Pulmonary artery endothelial cell (primary cell): ENCODE results near the gene SFTPA2. TPM values are rescaled to one million over a fixed set of nuclear protein-coding genes. Genes with fewer than 3 reads are reported as not detected.
"Not testable (repeated sequence)": the region's sequence is repeated elsewhere in the genome, so short reads cannot be mapped to it uniquely, and the experiment has no call there.

Experiments used
- DNase-seq: peaks from one replicate; pipeline ENCODE4 v3.0.0-alpha.2; 2011; ENCODE audit warnings: low read depth, low spot score
- total RNA-seq: library from RNA; depleted of rRNA; stranded (reverse); fragments of >200 nt; gene quantifications from 2 replicates; pipeline ENCODE4 v1.2.3, GENCODE V29; 2014

Gene SFTPA2
- total RNA-seq, 1 donor from 2014 or later: not detected

DNA sequence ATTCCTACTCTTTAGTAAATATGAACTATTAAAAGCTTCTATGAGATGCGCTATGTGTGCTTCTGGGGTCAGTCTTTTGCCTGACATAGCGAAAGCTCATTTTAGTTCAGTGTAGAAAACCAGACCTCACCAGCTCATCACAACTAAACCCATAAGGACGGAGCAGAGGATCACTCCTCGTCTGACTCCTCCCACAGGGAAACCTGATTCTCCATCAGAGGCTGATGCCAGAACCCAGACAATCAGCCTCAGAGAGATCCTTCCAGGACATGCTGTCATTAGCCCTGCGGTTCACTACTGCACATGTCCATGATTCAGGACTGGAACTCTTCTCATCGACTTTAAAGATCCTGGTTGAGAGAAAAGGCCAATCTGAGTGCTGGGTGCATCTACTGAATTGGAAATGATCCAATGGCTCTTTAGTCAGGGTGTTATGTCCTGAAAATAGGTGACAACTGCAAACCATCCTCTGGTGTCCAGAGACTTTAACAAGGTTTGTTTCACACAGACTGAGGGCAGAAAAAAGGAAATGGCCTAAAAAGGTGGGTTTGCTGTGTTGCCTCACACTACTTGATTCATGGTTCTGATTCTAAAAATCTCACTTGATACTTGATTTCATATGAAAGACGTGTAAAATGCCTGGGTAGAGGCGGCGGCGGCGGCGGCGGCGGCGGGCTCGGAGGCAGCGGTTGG, 48.2 kb downstream of the SFTPA2 start, which contains the start of gene EIF5AL1:
Gene EIF5AL1 (plus strand): TSS at position 643 of the 693 bp plus-strand sequence. CDS start 117 bp downstream, outside the sequence.
- DNase-seq: not testable (repeated sequence)

- DNase-seq: not testable (repeated sequence)
These were observed 50.2 kb downstream of the SFTPA2 start for GRCh38 chr10:79509934-79510508.

DNA sequence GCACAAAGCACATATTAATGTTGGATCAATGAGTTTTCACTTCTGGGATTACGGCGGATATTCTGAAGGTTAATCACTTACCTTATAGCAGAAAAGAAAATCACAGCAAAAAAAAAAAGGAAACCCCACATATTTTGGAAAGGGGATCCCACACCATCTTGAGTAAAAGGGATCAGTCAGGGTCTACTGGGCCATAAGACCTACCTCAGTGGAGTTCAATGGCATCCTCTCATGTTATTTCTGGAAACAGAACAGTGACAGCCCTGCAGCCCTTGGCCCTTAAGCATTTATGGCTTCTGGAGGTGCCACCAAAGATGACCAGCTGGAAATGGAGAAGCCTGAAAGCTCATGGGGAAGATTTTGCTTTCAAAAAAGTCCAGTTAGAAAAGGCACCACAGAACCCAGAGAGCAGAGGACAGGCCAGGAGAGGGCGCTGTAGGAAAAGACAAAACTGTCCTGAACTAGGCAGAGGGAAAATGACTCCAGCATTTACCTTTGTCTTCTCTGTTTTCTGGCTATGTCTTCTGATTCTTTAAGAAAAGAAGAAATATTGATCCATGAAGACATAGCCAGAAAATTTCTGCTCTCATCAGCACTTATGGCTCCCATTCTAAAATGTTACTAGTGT, 50.8 kb downstream of the SFTPA2 start:
- not testable (repeated sequence) for DNase-seq

DNA sequence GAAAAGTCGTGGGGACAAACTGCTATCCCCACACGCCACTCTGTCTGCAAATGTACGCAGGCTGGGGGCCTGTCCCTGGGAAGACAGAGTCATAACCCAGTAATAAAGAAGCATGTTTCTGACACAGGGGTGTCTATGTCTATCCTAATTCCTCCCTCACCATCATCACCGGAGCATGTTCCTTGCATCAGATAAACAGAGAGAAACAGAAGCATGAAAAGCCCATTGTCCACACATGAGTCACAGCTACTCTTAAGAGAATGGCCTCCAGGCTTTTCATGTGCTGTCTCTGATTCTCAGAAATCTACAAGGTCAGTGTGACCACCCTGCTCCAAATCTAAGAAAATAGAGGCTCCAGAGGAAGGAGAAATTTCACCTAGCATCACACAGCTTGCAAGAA, 52.0 kb downstream of the SFTPA2 start:
- DNase-seq: not testable (repeated sequence)

DNA sequence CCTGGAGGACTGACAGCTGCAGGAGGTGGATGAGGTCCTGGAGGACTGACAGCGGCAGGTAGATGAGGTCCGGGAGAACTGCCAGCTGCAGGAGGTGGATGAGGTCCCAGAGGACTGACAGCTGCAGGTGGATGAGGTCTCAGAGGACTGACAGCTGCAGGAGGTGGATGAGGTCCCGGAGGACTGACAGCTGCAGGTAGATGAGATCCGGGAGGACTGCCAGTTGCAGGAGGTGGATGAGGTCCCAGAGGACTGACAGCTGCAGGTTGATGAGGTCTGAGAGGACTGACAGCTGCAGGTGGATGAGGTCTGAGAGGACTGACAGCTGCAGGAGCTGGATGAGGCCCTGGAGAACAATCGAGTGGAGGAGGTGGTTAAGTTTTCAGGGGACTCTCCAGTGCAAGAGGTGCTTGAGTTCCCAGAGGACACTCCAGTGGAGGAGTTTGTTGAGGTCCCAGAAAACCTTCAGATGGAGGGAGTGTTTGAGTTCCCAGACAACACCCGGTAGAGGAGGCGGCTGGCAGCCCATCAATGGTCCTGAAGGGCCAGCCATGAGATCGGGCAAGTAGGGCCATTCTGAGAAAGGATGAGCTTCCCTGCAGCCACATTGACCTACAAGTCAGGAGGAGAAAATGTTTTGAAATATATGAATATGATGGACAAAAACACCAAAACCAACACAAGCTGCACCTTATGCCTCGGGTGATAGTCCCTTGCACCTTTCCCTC, 52.6 kb downstream of the SFTPA2 start:
- no peak for DNase-seq

Other genes with a start within 250 kb of the SFTPA2 start
- 17.9 and 18.6 TPM in 2 replicates for gene PPIF, start 212.9 kb downstream of the SFTPA2 start, total RNA-seq
- gene ZCCHC24, start 114.8 kb downstream of the SFTPA2 start, total RNA-seq: 5.1 and 5.7 TPM in 2 replicates
- 0.40 and 0.67 TPM in 2 replicates for gene EIF5AL1, start 47.9 kb downstream of the SFTPA2 start, total RNA-seq
- gene SFTPA1, start 50.5 kb upstream of the SFTPA2 start, total RNA-seq: not detected in 2 replicates
- gene NUTM2B, start 142.8 kb upstream of the SFTPA2 start, total RNA-seq: 0.07 and 0.11 TPM in 2 replicates